Motor neuron (in vitro differentiated cells): ENCODE data around the gene RTEL1. TPM values are rescaled to one million over a fixed set of nuclear protein-coding genes. Genes with fewer than 3 reads are reported as not detected.

Experiments used
- ATAC-seq, 8 experiments: fragments of 200-7000 bp; cut with Tn5 transposase; replicated peaks in 6 of 8; 2 replicates each; pipeline ENCODE4 v1.8.0; 2021; ENCODE audit warnings: mild to moderate bottlenecking in 8 of 8, moderate library complexity in 8 of 8
- H3K27ac ChIP-seq, 2 donors: fragments of 250-450 bp; sonication (Bioruptor Pico); 2 replicates each; pipeline ENCODE4 v1.9.0; 2021; ENCODE audit warnings: antibody characterized with exemption in 2 of 2, mild to moderate bottlenecking in 2 of 2, moderate library complexity in 1 of 2
- H3K4me1 ChIP-seq, 2 donors: fragments of 250-450 bp; sonication (Bioruptor Pico); replicated peaks in 1 of 2; 2 replicates each; pipeline ENCODE4 v1.6.1; 2021; ENCODE audit warnings: antibody characterized with exemption in 2 of 2, mild to moderate bottlenecking in 2 of 2, moderate library complexity in 1 of 2
- H3K4me3 ChIP-seq, 5 donors: fragments of 250-450 bp; sonication (Bioruptor Pico); 2 replicates each; pipeline ENCODE4 v1.9.0; 2021; ENCODE audit warnings: antibody characterized with exemption in 5 of 5, mild to moderate bottlenecking in 5 of 5, moderate library complexity in 4 of 5
- WGBS, 10 experiments: fragments of 450-650 bp; shearing (Covaris generic); methylation state at CpG; one replicate each; pipeline ENCODE4 v1.0.0; 2022; 5-methylcytosine and 5-hydroxymethylcytosine counted together
- in situ Hi-C, 9 experiments: fragments of 400-800 bp; cut with MboI; loops; one replicate each; pipeline ENCODE4 v1.15.0; 2021; ENCODE audit warnings: low sequenced_read_pairs in 9 of 9, low pct_unique_long_range_greater_than_20kb in 2 of 9; ENCODE audit not compliant: unreplicated experiment in 9 of 9
- total RNA-seq, 8 experiments: library from RNA; unstranded; fragments of 300-600 nt; gene quantifications; 2 replicates each; pipeline versions ENCODE4 v1.2.3 to v1.2.4, GENCODE V29; 2022

The RTEL1 gene
- total RNA-seq, 8 experiments from 2014 or later = 5.9 to 30.7 (median 11.0) TPM

DNA sequence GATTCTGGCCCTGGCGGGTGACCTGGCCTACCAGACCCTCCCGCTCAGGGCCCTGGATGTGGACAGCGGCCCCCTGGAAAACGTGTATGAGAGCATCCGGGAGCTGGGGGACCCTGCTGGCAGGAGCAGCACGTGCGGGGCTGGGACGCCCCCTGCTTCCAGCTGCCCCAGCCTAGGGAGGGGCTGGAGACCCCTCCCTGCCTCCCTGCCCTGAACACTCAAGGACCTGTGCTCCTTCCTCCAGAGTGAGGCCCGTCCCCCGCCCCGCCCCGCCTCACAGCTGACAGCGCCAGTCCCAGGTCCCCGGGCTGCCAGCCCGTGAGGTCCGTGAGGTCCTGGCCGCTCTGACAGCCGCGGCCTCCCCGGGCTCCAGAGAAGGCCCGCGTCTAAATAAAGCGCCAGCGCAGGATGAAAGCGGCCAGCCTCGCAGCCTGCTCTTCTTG lies 80.6 kb downstream of the RTEL1 start:
- WGBS, 10 experiments = 100% methylated on average over 1 of the region's 26 CpGs; no CpG with 5 or more reads in 9 of the 10 experiments
- peak overlapping the region; percentile 74 to 94 for H3K27ac ChIP-seq
- in situ Hi-C loops = no loop called here
- peak in 5 of 8 experiments; percentile 12 to 41 (median 31) for ATAC-seq
- H3K4me3 ChIP-seq = peak overlapping the region; percentile 42 to 81 (median 80)
- peaks cover 17 to 26% of the 10 kb centered on the region in 2 donors for H3K4me1 ChIP-seq

DNA sequence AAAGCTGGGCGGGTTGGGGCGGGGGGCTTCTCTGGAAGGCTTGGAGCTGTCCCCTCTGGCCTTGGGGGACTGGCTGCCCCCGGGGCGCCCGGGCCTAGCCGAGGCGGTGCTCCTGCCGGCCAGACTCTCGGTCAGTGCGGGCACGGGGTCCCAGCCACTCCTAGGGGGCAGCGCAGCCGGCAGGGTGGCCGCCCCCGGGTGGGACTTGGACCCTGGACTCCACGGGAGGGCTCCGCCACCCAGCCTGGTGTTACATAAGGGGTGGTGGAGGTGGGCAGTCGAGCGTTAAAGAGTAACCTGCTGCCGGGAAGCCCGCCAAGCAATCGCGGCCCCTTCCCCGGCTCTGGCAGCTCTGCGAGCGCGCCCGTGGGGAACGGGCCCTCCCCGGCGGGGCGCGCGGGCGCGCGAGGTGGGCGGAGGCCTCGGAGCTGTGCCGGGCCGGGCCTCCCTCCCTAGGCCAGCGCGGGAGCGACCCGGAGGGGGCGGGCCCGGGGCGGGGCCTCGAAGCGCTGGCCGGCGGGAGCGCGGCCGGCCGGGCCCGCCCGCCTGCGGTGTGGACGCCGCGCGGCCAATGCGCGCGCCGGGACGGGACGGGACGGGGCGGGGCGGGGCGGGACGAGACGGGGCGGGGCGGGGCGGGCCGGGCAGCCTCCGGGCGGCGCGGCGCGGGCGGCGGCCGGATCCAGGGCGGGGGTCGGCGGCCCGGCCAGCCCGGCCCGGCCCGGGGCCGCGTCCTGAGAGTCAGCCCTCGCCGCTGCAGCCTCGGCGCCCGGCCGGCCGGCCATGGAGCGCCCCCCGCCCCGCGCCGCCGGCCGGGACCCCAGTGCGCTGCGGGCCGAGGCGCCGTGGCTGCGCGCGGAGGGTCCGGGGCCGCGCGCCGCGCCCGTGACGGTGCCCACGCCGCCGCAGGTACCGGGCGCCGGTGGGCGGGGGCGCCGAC lies 81.3 kb downstream of the RTEL1 start, which contains the start of gene SLC2A4RG:
Gene SLC2A4RG (plus strand): TSS at position 647 of the 940 bp plus-strand sequence. CDS start 137 bp downstream, at position 784.
- Histone ChIP-seq H3K4me3 (peak within 1 kb of the TSS; percentile 56 to 81 (median 80)), H3K27ac (peak within 1 kb of the TSS; percentile 86 to 94), H3K4me1 (peaks cover 17 to 26% of the 10 kb centered on the region in 2 donors)
- WGBS, 10 experiments = no CpG with 5 or more reads among the region's 136 CpGs
- ATAC-seq = peak; percentile 52 to 75 (median 70)
- in situ Hi-C loops = no loop called here

DNA sequence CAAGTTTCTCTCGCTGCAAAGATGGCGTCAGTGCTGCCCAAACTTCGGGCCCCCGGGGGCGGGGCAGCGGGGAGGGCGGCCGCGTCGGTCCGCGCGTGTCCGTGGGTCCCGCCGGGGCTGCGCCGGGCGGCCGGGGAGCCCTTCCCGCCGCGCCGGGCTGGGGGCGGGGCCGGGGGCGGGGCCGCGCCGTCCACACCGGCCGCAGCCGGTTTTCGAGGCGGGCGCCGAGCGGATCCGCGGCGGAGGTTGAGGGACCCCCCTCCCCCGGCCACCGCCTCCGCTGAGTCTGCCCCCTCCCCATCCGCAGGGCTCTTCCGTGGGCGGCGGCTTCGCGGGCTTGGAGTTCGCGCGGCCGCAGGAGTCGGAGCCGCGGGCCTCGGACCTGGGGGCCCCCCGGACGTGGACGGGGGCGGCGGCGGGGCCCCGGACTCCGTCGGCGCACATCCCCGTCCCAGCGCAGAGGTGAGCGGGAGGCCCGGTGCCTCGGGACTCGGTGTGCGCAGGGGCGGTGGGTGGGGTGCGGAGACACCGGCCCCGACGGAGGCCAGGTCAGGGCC lies 82.0 kb downstream of the RTEL1 start:
- in situ Hi-C loops = no loop called here
- ATAC-seq = peak; percentile 4 to 51 (median 32)
- H3K4me3 ChIP-seq = peak overlapping the region; percentile 56 to 81 (median 80)
- H3K4me1 ChIP-seq = peaks cover 17 to 26% of the 10 kb centered on the region in 2 donors
- WGBS, 10 experiments = 0% methylated on average over 1 of the region's 80 CpGs; no CpG with 5 or more reads in 9 of the 10 experiments
- H3K27ac ChIP-seq = peak overlapping the region; percentile 86 to 94

DNA sequence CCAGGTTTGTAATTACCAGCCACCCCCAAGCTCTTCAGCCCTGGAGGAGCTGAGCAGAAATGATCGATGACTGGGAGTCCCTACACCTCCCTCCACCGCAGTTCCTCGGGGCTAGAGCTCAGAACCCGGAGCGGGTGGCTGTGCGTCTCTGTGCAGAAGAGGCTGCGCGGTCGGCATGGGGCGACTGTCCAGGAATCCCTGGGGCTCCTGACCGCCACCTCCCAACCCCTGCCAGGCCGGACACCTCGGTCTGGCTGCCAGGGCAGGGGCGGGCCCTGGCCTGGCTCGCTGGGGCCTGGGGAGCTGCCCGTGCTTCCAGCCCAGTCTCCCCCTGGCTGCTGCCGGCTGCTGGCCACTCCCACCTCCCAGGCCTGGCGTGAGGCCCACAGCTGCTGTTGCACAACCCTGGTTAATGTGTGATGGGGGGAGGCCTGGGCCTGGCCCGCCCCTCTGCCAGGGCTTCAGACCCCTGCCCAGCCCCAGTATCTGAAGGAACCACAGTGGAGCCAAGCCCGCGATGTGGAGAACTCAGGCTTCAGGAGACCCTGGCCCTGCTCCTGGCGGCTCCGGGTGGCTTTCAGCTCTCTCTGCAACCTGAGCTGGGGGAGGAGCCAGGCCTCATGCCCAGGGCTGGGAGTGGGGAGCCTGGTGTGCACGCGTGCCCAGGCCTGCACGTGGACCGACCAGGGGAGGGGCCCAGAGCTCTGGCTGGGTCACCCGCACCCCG lies 82.7 kb downstream of the RTEL1 start:
- in situ Hi-C loops = no loop called here
- whole genome bisulfite sequencing, 10 experiments = 0% methylated on average over 1 to 3 of the region's 29 CpGs; no CpG with 5 or more reads in 5 of the 10 experiments
- peak; percentile 22 to 75 (median 49) for ATAC-seq
- H3K27ac ChIP-seq = peak overlapping the region; percentile 86 to 94
- peaks cover 17 to 26% of the 10 kb centered on the region in 2 donors for H3K4me1 ChIP-seq
- peak overlapping the region; percentile 56 to 81 (median 80) for H3K4me3 ChIP-seq

DNA sequence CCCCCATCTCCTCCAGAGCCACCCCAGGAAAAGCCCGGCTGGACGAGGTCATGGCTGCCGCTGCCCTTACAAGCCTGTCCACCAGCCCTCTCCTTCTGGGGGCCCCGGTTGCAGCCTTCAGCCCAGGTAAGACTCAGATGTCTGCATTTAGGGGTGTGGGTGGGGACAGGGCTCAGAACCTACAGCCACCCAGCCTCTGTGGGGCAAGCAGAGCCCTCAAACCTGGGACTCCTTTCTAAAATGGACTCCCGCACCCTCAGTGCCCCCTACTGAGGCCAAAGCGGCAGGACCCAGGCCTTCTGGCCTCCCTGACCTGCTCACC lies 83.2 kb downstream of the RTEL1 start:
- no peak for ATAC-seq
- H3K4me1 ChIP-seq = peaks cover 17 to 26% of the 10 kb centered on the region in 2 donors
- peak overlapping the region; percentile 86 to 94 for H3K27ac ChIP-seq
- WGBS, 10 experiments = 60% methylated on average over 1 of the region's 6 CpGs; no CpG with 5 or more reads in 9 of the 10 experiments
- H3K4me3 ChIP-seq = peak overlapping the region; percentile 56 to 81 (median 80)
- in situ Hi-C loops = no loop called here

DNA sequence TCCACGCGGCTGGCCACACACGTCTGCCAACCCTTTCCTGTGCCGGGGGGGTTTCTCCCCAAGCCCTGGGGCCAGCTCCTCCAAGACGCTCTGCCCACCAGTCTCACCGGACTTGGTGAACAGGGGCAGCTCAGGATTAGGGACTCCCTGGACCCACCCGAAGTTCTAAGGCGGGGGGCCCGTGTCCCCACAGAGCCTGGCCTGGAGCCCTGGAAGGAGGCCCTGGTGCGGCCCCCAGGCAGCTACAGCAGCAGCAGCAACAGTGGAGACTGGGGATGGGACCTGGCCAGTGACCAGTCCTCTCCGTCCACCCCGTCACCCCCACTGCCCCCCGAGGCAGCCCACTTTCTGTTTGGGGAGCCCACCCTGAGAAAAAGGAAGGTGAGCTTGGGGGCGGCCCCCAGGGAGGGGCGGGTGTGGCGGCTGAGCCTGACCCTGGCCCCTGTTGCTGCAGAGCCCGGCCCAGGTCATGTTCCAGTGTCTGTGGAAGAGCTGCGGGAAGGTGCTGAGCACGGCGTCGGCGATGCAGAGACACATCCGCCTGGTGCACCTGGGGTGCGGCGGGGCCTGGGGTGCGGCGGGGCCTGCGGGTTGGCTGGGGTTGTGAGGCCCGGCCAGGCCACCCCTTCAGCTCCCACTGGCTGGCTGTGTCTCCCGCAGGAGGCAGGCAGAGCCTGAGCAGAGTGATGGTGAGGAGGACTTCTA lies 83.7 kb downstream of the RTEL1 start:
- peak overlapping the region; percentile 86 to 94 for H3K27ac ChIP-seq
- H3K4me1 ChIP-seq = peaks cover 17 to 26% of the 10 kb centered on the region in 2 donors
- WGBS, 10 experiments = 100% methylated on average over 2 of the region's 30 CpGs; no CpG with 5 or more reads in 9 of the 10 experiments
- in situ Hi-C loops = no loop called here
- peak overlapping the region in 4 of 5 donors; percentile 56 to 80 (median 78) for H3K4me3 ChIP-seq
- no peak for ATAC-seq

DNA sequence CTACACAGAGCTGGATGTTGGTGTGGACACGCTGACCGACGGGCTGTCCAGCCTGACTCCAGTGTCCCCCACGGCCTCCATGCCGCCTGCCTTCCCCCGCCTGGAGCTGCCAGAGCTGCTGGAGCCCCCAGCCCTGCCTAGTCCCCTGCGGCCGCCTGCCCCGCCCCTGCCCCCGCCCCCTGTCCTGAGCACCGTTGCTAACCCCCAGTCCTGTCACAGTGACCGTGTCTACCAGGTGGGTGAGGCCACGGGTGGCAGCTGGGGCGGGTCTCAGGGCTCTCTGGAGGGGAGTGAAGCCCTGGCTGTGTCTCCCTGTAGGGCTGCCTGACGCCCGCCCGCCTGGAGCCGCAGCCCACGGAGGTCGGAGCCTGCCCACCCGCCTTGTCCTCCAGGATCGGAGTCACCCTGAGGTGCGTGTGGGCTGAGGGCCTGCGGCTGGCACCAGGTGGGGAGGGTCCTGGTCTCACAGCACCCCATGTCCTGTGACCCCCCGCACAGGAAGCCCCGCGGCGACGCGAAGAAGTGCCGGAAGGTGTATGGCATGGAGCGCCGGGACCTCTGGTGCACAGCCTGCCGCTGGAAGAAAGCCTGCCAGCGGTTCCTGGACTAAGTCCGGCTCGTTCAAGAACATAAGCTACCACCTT lies 84.4 kb downstream of the RTEL1 start:
- H3K4me3 ChIP-seq = no peak overlapping the region
- no peak overlapping the region for H3K27ac ChIP-seq
- WGBS, 10 experiments = 80% methylated on average over 2 of the region's 37 CpGs; no CpG with 5 or more reads in 9 of the 10 experiments

DNA sequence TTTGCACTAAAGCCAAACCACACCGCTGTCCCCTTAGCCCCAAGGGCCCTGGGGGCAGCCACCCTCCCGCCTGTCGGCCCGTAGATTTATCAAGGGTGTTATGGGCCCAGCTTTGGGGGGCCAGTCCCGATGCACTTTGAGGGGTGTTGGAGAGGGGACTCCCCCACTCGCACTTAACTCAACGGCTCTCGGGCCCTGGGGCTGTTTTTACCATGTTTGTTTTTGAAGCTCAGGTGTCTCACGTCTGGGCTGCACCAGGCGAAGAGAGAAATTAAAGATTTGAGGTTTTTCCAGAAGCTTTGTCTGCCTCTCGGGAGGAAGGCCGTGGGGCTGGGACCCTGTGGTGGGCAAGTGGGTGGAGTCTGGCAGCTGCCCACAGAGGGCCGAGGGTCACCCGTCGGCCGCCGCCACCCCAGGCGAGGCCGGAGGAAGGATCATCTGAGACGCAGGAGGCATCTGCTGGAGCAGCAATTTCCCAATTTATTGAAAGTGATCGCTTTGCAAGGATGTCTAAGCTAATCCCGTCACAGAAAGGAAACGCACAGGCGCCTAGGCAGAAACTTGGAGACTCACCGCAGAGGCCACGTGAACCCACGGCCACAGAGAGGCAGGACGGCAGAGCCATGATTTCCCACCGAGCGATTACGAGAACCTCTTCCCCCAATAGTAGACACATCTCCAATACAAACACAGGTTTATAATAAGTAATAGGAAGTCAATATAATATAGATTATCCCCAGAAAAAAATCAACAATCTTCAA lies 85.3 kb downstream of the RTEL1 start:
- no peak overlapping the region for H3K4me3 ChIP-seq
- in situ Hi-C loops = no loop called here
- WGBS, 10 experiments = 80 to 100% (median 97%) methylated on average over 1 to 17 of the region's 31 CpGs; no CpG with 5 or more reads in 2 of the 10 experiments
- no peak overlapping the region for H3K27ac ChIP-seq
- no peak for ATAC-seq
- H3K4me1 ChIP-seq = peaks cover 12 to 13% of the 10 kb centered on the region in 2 donors

More for the DNA sequence above, 84.4 kb downstream of the RTEL1 start:
- in situ Hi-C loops = no loop called here
- peaks cover 17 to 21% of the 10 kb centered on the region in 2 donors for H3K4me1 ChIP-seq
- ATAC-seq = no peak

DNA sequence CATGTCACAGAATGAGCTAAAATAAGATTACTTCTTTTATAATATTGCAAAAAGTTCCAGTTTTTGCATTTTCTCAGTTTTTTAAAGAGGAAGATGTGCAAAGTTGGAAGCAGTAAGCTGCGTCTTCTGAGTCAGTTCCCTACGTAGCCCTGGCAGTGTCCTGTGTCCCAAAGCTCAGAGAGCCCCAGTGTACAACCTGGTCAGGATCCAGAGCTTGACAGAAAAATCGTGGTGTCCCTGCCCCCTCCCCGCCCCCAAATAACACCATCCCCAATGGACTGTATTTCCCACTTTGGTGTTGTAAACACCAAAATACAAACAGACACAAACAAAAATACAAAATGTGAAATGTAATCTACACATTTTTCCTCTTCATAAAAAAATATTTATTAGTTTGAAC lies 86.0 kb downstream of the RTEL1 start:
- 80 to 100% (median 83%) methylated on average over 1 of the region's 4 CpGs; no CpG with 5 or more reads in 7 of the 10 experiments for WGBS, 10 experiments
- no peak for ATAC-seq
- H3K4me1 ChIP-seq = peaks cover 8 to 9% of the 10 kb centered on the region in 2 donors
- in situ Hi-C loops = no loop called here
- no peak overlapping the region for H3K27ac ChIP-seq
- H3K4me3 ChIP-seq = no peak overlapping the region

DNA sequence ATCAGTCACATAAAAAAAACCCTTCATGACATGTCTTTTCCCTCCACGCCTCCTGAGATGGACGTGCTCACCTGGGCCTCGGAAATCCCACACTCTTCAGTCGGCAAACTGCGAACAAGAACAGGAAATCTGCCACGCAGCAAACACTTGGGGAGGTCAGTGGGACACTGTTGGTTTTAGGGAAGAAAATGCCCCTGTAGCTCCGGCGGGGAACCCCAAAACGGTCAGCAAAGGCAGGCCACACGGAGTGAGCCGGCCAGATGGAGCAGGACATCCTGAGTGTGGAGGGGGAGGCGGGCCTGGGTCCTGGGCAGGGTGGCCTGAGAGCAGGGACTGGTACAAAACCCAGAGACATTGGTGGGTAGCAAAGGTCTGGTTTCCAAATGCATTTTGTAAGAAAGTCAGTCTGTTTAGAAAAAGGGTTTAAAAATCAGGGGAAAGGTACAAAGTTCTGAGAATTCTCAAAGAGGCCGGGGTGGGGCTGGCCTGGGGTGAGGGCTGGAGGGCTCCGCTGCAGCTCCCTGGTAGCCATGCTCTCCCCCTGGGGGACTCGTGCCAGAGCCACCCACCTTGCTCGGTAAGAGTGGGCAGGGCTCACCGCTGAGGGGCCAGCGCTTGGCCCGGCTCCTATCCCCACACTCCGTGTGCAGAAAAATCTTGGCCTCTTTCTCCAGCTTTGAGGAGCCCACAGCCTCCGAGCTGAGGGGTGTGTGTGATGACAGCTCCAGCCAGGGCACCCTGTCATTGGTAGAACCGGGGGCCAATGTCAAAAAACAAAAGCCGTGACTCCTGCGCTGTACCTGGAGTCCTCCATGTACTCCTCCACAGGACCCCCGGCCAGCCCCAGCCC lies 86.7 kb downstream of the RTEL1 start:
- ATAC-seq = no peak
- 60 to 100% (median 93%) methylated on average over 1 to 7 of the region's 25 CpGs; no CpG with 5 or more reads in 5 of the 10 experiments for WGBS, 10 experiments
- Histone ChIP-seq H3K27ac (no peak overlapping the region), H3K4me3 (no peak overlapping the region), H3K4me1 (peaks cover 8 to 9% of the 10 kb centered on the region in 2 donors)
- in situ Hi-C loops = no loop called here

DNA sequence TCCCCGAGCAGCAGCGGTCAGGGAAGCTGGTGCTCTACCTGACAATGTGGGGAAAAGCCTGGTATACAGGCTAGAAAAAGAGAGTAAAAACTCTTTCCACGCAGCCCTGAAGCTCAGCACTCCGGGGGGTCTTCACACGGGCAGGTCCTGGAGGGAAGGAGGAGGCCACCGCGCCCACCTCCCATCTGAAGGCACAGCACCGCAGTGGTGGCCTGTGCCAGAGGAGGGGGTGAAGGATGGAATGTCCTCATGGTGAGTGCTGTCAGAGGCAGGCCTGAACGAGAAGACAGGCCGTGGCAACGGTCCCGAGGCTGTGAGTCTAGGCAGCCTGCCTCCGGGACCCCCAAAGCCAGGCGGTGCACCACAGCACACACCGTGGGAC lies 87.3 kb downstream of the RTEL1 start:
- in situ Hi-C loops = no loop called here
- no peak for ATAC-seq
- no peak overlapping the region for H3K4me3 ChIP-seq
- 58 to 92% (median 79%) methylated on average over 1 to 4 of the region's 15 CpGs; no CpG with 5 or more reads in 5 of the 10 experiments for WGBS, 10 experiments
- peaks cover 8 to 9% of the 10 kb centered on the region in 2 donors for H3K4me1 ChIP-seq
- H3K27ac ChIP-seq = no peak overlapping the region
